HL-60/S4 (cell line): ENCODE measurements around the gene HIVEP2.

Experiments used
- in situ Hi-C: fragments of 300-500 bp; cut with MboI; formaldehyde crosslinking; loops from 2 replicates; pipeline ENCODE4 v1.14.3; 2022; ENCODE audit warnings: low sequenced_read_pairs

Gene HIVEP2

GRCh38 chr6:142845624-142846458 lies 99.1 kb downstream of the HIVEP2 start:
- in situ Hi-C loops = no loop called here

- in situ Hi-C loops = no loop called here
These were observed 99.8 kb downstream of the HIVEP2 start for GRCh38 chr6:142845143-142845571.

GRCh38 chr6:142844065-142844755 lies 100.8 kb downstream of the HIVEP2 start:
- in situ Hi-C loops = no loop called here

DNA sequence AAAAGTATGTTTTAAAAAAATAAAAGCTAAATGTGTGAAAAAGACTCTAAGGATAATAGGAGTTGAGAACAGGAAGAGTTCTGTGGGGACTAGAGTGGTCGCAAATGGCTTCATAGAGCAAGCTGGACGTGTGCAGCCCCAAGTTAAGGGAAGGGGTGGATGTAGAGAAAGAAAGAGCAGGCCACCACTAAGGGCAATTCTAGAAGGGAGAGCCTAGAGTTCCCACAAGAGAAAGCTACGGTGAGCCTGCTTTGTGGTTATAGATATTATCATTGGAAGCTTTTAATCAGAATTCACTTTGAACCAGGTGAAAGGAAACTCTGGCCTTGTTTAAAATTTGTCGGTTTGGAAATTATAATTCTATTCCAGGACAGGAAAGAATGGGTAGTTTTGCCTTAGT lies 101.6 kb downstream of the HIVEP2 start:
- in situ Hi-C loops = no loop called here

DNA sequence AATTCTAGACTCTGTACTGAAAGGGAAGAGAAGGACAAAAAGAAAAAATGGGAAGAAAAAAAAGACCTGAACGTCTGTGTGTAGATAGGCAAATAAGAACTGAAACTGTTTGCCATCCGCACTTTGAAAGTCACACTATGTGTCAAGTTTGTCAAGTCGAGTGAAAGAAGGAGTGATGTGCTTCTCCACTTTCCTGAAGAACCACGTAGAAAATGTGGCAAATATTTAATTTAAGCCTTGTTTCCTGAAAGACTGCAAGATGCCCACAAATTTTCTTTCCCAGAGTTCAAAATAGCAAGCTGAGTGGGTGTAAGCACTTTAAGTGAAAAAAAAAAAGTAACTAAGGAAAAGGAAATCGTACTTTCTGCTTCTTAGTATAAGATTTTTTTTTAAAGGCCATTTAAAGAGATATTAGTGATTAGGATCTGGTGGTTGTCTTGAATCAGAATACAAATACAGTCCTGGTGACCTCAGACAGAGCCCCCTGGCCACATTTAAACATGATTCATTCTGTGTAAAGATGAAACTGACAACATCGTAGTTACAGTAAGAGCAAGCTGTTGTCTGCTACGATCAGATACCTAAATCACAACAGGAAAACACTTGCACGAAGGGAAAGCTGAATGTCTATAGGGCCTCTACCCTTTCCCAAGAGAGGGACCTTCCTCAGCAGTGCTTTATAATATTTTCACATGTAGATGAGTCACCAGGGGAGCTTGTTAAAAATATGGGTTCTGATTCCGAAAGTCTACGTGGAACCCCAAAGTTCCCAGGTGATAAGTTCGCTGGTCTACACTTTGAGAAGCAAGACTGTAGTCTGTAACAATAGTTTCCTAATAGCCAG lies 102.3 kb downstream of the HIVEP2 start:
- in situ Hi-C loops = no loop called here

- in situ Hi-C loops = no loop called here
These were observed 103.1 kb downstream of the HIVEP2 start for GRCh38 chr6:142841915-142842314.

DNA sequence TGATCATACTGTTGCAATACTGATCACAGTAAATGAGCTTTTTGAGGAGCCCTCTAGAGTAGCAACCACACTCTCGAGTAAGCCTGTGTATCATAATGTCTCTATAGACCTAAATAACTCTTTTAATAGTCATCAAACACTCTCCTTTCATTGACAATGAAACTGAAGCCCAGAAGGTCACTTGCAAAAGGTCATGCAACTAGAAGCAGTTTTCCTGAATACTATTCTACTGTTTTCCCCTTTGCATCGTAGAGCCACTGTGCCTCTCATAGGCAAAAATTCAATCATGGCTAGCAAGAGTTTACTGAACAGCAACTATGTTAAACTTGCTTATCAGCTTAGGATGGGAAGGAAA lies 105.3 kb downstream of the HIVEP2 start:
- in situ Hi-C loops = no loop called here

GRCh38 chr6:142838821-142839685 lies 105.9 kb downstream of the HIVEP2 start:
- in situ Hi-C loops = no loop called here

DNA sequence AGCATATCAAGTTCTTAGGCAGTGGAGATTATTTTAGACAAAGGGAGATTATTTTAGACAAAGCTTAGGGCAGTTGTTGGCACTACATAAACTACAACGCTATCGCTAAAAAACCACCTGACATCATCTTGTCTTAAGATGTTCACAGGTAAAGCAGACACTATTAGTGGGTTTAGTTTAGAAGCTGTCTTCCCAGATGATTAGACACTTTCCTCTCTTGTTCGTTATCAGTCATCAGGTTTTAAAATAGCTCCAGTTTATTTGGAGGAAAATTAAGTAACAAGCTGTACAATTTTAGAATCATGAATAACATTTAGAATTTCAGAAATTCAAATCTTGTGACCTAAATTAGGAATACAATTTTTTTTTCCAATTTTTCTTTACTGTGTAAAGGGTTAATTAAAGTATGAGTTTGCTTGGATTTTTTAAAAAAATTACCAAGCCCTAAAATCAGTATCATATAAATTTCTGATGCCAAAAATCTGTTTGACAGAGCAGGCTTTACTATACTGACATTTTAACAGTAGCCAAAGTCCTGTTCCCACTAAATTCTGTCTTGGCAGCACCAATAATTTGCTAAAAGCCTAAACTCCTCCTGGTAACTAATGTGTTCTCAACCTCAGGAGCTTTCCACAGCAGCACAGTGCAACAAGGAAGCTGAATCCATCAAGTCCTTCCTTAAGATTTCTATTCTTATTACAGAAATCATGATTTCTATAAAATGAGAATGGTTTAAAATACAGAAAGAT lies 109.0 kb downstream of the HIVEP2 start:
- in situ Hi-C loops = no loop called here

GRCh38 chr6:142834853-142835252 lies 110.1 kb downstream of the HIVEP2 start:
- in situ Hi-C loops = no loop called here

DNA sequence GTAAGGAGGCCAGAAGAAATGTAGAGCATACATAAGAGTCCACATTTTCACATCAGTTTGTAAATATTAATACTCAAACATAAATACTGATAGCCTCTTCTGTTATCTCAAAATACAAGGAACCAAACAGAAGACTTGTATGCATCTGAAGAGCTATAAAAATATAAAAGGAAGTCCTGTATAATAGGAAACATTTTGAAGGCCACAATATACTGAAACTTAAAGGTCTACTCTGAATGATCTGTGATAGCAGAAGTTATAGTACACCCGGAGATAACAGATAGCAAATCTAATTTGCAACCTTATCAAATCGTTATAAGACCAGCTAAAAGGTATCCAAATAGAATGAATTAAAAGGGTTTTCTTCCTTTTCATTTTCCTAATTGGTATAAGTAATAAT lies 111.2 kb downstream of the HIVEP2 start:
- in situ Hi-C loops = no loop called here

GRCh38 chr6:142833054-142833453 lies 111.9 kb downstream of the HIVEP2 start:
- in situ Hi-C loops = no loop called here

DNA sequence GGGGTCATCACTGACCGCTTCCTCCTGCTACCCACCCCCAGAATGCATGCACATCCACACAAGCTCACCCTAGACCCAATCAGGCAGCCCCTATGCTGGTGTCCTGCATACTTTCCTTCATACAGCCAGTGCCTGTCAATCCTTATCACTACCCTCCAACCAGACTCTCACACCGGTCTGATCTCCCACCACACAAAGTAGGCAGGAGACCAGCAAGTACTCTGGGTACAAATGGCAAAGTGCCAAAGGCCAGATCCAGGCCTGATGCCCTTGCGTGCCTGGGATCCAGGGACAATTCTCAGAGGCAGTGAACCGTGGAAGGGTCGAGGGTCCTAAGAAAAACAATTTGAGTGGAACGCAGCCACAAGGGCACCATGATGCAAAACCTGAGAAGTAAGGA lies 114.2 kb downstream of the HIVEP2 start:
- in situ Hi-C loops = no loop called here

- in situ Hi-C loops = no loop called here
These were observed 114.8 kb downstream of the HIVEP2 start for GRCh38 chr6:142830116-142830710.

GRCh38 chr6:142829556-142829955 lies 115.4 kb downstream of the HIVEP2 start:
- in situ Hi-C loops = no loop called here

- in situ Hi-C loops = no loop called here
These were observed 117.0 kb downstream of the HIVEP2 start for GRCh38 chr6:142827991-142828390.

GRCh38 chr6:142827369-142827768 lies 117.6 kb downstream of the HIVEP2 start:
- in situ Hi-C loops = no loop called here

DNA sequence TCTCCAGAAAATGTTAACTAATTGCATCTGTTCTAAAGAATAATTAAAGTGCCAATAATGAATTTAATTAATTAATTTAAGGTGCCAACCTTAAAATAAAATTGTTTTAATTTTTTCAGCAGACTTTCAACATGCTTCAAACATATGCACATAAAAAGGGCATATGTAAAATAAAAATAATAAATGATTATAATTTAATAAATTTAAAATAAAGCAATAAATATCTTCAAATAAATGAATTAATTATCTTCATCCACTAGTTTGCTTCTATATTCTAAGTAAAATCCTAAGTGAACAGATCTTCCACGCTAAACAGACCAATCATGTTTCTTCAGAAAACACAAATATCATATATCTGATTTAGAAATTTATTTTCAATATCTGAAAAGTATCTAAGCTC lies 119.2 kb downstream of the HIVEP2 start:
- in situ Hi-C loops = no loop called here

- in situ Hi-C loops = no loop called here
These were observed 120.5 kb downstream of the HIVEP2 start for GRCh38 chr6:142824426-142824825.
